Activated naive CD4-positive, alpha-beta T cell (primary cell): ENCODE data around the gene NEDD9.

Source experiments
- DNase-seq, 4 experiments: peaks; one replicate each; lab custom pipeline; 2025; lab: John Stamatoyannopoulos, UW

Gene NEDD9

GRCh38 chr6:11142296-11143027 lies 90.0 kb downstream of the NEDD9 start:
- DNase-seq, result no peak

- DNase-seq, result no peak
Measured at GRCh38 chr6:11141295-11141694, 91.2 kb downstream of the NEDD9 start.

GRCh38 chr6:11140056-11140455 lies 92.4 kb downstream of the NEDD9 start:
- no peak for DNase-seq

GRCh38 chr6:11139051-11139960 lies 93.2 kb downstream of the NEDD9 start:
- DNase-seq, result no peak

GRCh38 chr6:11136809-11137208 lies 95.7 kb downstream of the NEDD9 start:
- DNase-seq, result no peak
